Fibroblast of the conjunctiva (primary cell): ENCODE measurements around the gene KDM6A.
"Not testable (repeated sequence)": the region's sequence is repeated elsewhere in the genome, so short reads cannot be mapped to it uniquely, and the experiment has no call there.

Experiments used
- DNase-seq: peaks from one replicate; pipeline ENCODE4 v3.0.0-alpha.2; 2010; ENCODE audit warnings: low read depth

The KDM6A gene

DNA sequence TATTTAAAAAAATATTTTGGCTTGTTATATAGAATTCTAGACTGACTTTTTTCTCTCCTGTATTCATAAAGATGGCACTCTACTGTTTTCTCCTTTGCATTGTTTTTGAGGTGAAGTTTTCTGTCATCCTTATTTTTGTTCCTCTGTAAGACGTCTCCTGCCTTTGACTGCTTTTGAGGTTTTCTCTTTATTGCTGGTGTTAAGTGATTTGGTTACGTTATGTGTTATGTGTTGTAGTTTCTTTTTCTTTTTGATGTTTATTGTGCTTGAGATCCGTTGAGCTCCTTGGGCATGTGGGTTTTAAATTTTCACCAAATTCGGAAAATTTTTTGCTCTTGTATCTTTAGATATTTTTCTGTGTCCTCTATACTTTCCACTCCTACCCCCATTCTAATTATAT, 50.0 kb downstream of the KDM6A start:
- no peak for DNase-seq

DNA sequence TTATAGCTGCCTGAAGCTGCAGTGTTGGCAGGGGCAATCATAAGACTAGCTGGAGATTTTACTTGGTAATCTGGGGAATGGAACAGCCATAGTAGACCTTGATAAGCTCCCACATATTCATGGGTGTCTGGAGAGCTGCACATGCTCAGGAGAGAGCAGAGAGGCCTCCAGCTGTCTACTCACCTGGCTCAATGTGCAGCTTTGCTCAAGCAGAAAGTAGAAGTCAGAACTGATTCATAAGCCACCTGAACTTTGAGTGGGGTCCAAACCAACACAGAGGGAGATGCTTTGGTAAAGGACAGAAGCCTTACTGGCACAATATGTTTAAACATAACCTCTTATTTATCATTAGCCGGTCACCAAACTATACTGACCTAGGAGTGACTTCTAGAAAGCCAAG, 54.4 kb downstream of the KDM6A start:
- no peak for DNase-seq

DNA sequence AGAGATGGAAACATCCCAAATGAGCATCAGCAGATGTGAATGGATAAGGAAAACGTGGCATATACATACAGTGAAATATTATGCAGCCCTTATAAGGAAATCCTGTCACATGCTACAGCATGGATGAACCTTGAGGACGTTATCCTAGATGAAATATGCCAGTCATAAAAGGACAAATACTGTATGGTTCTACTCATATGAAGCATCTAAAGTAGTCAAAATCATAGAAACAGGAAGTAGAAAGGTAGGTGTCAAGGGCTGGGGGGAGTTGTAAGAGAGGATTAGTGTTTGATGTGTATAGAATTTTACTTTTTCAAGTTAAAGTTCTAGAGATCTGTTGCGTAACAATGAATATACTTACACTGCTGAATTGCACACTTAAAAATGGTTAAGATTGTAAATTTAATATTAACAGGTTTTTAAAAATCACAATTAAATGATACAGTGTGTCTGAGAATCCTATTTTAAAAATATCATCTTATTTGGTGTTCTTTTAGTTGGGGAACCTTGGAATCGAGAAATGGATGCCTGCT, 58.5 kb downstream of the KDM6A start:
- no peak for DNase-seq

DNA sequence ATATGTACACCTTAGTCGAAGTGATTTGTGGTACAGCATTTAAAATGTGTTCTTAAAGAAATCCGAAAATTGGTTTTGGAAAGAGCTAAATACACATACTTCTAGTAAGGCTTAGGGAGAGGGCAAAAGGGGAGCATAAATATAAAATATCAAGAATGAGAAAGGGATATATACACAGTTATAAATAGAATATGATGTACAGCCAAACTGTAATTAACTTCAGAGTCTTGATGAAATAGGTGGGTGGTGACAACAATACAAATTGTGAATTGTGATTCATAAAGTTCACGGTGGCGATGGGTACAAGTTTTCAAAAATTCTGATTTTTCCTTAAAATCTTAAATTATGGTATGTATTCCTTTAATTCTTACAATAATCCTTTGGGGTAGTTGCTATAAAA, 62.2 kb downstream of the KDM6A start:
- DNase-seq = no peak

DNA sequence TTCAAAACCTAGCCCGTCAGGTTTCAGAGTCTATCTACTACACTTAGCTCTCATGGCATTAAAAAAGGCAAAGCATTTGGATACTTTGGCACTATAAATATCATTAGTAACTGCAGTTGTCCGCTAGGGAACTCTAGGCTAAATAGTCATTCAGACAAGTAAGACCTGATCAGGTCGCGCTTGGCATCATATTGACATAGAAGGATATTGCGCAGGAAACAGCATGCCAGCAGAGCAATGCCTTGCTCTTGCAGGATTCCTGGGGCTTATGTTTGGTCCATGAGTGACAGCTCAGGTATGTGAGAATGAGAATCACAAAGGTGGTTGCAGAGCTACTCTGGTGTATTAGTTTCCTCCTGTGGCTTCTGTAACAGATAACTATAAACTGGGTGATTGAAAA, 62.7 kb downstream of the KDM6A start:
- DNase-seq = no peak

DNA sequence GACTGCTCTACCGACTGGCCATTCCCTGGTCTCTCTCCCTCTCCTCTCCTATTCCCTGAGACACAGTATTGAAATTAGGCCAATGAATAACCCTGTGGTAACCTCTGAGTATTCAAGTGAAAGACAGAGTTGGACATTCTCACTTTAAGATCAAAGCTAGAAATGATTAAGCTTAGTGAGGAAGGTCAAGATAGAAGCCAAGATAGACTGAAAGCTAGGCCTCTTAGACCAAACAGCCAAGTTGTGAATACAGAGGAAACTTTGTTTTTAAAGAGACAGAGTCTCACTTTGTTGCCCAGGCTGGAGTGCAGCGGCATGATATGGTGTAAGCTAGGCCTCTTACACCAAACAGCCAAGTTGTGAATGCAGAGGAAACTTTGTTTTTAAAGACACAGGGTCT, 64.6 kb downstream of the KDM6A start:
- DNase-seq = no peak

DNA sequence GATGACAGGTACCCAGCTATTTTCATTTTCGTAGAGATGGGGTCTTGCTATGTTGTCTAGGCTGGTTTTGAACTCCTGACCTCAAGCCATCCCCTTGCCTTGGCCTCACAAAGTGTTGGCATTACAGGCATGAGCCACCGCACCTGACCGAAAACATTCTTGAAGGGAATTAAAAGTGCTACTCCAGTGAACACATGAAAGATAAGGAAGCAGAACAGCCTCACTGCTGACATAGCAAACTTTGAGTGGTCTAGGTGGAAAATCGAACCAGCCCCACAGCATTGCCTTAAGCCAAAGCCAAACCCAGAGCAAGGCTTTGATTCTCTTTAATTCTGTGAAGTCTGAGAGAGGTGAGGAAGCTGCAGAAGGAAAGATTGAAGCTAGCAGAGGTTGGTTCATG, 65.1 kb downstream of the KDM6A start:
- DNase-seq = no peak

DNA sequence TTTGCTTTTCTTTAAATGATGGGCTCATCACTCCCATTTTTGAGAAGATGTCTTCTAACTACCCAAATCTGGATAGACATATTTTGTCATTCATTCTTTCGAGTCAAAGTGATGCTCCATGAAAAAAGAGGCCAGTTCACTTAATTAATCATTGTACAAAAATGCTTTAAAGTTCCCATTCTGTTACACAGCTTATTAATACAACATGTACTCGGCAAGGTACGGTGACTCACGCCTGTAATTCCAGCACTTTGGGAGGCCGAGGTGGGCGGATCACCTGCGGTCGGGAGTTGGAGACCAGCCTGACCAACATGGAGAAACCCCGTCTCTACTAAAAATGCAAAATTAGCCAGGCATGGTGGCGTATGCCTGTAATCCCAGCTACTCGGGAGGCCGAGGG, 67.6 kb downstream of the KDM6A start:
- not testable (repeated sequence) for DNase-seq

DNA sequence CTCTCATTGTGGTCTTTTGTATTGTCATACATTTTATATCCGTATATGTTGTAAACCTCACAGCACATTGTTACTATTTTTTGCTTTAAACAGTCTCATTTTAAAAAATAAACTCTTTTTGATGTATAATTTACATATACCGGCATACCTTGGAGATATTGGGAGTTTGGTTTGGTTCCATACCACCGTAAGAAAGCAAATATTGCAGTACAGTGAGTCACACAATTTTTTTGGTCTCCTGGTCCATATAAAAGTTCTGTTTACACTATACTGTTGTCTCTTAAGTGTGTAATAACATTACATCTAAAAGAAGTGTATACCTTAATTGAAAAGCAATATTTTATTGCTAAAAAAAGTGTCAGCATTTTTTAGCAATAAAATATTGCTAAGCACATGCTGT, 70.0 kb downstream of the KDM6A start:
- DNase-seq = no peak

DNA sequence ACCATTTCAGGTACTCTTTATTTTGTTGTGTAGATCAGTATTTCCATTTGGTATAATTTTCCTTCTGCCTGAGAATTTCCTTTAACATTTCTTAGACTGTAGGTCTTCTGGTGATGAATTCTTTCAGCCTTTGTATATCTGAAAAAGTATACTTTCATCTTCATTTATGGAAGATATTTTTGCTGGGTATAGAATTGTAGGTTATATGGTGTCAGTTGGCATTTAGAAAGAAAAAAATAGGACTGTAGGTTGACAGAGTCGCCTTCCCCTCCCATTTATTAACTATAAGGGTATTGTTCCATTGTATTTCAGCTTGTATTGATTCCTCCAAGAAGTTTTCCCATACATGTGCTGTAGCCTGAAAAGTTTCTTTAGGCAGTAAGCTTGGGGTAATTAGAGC, 71.9 kb downstream of the KDM6A start:
- no peak for DNase-seq

DNA sequence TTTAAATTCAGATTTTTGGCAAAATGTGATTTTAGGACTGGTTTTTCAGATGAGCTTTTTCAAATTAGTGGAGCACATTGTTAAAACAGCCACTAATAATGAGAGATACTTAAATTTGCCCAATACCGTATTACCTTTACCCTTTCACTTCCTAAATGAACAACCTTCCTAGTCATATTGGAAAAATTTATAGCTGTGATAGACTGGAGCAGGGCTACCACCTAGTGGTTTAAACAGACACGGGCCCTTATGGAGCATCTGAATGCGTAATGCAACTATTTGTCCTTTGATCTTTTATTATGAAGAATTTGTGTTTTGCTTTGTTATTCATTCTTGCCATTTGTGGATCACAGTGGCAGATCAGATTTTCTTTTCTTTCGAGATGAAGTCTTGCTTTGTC, 72.7 kb downstream of the KDM6A start:
- no peak for DNase-seq

DNA sequence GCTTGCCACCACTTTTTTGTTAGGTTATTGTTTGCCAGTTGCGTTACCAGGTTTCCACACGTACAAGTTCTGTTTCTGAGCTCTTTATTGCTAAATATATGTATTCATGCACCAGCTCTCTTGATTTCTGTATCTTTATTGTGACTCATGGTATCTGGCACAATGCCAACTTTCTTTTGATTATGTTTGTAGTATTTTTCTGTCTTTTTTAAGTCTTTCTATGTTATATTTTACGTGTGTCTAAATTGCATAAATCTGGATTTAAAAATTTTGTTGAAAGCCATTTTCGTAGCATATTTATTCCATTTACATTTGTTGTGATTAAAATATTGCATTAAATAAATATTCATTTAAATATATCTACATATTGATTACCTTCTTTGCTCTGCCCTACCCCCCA, 73.8 kb downstream of the KDM6A start:
- no peak for DNase-seq

DNA sequence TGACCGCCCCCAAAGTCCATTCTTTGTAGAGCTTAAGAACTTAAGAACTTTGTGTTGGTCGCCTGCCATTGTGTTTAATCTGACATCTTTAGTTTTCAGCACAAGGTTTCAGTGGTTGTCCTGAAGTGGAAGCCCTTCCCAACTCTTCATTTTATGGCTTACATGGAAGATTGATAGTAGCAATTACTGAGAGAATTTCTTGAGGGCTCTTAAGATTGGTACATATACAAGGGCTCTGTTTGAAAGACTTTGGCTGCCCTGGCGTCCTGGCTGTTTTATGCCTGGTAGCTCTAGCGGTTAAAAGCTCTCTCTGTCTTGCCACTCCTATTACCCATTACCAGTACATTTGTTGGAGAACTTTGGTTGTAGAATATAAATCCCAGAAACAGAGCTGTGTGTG, 75.0 kb downstream of the KDM6A start:
- DNase-seq = no peak

DNA sequence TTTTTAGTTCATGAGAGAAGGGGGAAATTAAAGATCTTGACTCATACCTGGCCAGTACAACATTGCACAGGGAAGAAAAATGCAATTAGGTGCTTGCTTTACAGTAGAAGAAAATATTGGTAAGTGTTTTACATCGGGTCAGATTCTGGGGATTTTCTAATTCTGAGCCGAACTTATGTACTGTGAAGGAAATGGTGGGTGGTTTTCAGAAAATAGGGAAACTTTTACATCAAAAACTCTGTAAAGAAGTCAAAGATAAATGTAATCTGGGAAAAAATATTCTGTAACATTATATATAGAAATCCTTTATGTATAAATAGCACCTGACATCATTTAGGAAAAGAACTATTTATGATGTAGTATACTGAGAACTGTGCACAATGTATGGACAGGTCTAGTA, 75.4 kb downstream of the KDM6A start:
- DNase-seq = no peak

DNA sequence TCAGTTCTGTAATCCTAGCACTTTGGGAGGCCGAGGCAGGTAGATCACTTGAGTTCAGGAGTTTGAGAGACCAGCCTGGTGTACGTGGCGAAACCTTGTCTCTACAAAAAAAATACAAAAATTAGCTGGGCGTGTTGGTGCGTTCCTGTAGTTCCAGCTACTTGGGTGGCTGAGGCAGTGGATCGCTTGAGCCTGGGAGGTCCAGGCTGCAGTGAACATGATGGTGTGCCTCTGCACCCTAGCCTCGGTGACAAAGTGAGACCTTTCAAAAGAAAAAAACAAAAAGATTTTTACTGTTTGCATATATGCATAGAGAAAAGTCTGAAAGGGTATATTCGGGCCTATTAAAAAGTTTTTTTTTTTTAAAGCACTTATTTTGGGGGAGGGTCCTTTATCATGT, 76.1 kb downstream of the KDM6A start:
- DNase-seq = no peak

DNA sequence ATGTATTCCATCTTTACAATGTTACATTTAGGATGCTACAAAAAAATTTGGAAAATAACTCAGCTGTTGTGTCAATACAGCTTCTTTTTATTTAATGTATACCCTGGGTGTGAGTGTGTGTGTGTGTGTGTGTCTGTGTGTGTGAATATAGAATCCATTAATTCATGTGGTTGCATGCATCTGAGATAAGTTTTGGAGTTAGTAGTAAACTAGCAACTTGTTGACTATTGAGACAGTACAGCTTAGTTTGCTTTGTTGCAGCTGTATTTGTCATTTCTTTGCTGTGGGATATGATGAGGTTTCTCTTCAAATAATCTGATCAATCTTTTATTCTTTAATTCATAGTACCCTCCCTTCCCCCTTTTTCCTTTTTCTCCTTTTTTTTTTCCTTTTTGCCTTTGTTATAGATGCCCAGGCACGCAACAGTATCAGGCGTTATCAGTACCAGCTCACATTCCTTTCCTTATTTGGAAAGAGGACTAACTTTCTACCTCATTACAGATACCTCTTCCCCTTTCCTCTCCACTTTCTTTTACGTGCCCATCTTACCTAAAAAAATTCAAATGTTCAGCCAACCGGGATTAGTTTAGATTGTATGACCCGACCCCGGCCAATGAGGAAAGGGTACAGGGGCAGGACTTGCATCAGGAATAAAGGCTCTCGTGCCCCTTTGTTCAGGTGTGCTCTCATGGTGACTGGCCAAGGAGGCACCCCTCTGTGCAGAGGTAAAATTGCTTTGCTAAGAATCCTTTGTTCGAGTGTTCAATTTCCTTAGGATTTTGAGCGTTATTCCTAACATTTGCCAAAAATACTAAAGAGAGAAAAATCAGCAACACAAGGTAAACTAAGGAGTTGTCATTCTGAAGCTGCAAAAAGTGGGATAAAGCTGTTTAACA, 77.7 kb downstream of the KDM6A start:
- not testable (repeated sequence) for DNase-seq

DNA sequence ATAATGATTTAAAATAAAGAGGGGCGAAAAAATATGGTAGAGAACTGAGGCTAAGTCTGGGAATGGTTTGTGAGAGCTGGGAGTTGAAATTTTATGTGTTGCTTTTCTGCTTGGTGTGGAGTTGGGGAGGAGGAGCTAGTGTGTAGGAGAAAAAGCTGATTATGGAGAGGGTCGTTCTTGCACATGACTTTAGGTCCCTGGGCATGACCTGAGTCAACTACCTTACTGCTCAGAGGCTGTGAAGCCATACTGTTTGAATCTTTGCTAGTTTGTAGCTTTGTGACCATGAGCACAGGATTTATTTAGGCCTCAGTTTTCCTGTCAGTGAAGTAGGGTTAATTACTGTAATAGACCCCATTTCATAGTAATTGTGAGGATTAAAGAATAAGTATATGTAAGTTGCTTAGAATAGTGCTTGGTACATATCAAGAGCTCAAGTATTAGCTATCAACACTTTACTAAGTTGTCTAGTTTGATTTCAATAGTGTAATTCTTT, 78.6 kb downstream of the KDM6A start:
- no peak for DNase-seq

DNA sequence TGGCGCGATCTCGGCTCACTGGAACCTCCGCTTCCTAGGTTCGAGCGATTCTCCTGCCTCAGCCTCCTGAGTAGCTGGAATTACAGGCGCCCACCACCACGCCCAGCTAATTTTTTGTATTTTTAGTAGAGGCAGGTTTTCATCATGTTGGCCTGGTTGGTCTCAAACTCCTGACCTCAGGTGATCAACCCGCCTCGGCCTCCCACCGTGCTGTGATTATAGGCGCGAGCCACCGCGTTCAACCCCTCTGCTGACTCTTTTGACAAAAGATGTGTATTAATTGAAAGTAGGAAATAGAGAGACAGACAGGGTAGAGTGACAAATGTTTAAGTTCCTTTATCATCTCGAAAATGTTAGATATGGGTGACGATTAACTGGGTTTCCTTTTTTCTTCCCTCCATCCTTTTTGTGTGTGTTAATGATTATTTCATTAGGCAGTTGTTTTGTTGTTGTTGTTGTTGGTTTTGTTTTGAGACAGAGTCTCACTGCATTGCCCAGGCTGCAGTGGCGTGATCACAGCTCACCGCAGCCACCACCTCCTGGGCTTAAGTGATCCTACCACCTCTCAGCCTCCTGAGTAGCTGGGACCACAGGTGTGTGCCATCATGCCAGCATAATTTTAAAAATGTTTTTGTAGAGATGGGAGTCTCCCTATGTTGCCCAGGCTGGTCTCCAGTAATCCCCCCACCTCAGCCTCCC, 79.5 kb downstream of the KDM6A start:
- no peak for DNase-seq

DNA sequence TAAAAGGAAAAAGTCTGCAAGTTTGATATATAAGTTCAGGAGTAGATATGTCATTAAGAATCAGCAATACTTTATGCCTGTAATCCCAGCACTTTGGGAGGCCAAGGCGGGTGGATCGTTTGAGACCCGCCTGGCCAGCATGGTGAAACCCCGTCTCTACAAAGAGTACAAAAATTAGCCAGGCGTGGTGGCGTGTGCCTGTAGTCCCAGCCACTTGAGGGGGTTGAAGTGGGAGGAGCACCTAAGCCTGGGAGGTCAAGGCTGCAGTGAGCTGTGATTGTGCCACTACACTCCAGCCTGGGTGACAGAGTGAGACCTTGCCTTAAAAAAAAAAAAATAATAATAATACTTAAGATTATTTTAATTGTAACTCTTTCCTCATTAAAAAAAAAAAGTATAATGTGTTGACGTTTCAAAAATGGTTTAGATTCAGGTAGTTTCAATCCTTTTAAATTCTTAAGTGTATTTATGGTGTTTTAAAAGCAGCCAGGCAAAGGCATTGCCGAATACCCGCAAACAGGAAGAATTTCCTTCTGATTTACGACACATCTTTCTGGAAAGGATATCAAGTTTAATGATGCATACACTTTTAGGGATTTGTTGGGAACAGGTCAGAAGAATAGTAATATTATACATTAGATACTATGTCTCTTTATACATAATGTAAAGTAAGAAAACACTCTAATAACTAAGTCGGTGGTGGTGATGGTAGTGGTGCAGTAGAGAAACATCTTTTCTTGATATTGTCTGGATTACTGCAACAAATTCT, 80.9 kb downstream of the KDM6A start:
- DNase-seq = no peak

DNA sequence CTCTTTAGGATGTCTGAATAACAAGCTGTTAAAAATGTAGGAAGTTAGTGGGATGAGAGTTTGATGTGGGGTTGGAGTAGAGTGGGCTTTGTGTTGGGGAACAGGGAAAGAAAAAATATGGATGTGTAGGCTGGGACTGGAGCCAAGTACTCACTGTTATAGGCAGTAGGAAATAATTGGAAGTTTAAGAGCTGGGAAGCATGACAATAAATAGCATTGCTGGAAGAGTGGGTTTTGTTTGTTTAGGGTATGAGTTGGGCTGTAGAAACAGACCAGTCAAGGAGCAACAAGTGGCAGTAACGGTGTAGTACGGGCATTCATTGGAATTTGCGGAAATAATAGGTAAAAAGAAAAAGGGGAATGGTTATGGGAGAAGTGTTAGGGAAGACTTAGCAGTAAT, 81.6 kb downstream of the KDM6A start:
- DNase-seq = no peak

DNA sequence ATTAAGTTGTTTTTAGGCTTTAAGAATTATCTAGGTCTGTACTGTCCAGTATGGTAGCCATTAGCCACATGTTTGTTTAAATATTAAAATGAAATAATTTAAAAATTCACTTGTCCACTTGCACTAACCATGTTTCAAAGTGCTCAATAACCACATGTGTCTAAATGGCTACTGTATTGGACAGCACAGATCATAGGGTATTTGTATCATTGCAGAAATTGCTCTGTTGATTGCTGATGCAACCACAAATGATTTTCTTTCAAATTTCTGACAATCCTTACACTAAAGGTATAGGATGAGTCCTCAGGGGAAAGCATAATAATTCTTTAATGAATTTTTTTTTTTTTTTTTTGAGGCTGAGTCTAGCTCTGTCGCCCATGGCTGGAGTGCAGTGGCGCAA, 84.9 kb downstream of the KDM6A start:
- no peak for DNase-seq

DNA sequence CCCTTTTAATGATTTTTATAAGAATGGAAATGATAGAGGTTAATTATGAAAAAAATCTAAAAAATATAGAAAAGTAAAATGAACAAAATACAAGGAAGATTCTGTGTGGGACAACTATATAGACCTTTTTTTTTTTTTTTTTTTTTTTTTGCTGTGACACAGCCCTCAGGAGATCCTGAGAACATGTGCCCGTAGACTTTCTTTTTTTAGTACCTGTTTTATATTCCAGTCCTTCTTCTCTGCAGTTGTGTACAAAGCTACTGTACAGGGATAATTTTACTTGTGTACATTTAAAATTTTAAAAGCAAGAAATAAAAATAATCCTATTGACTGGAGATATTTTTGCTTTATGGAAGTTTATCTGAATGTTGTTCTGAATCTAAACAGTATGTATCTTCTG, 85.5 kb downstream of the KDM6A start:
- DNase-seq = no peak
